ENCODE measurements around the gene TUFM.

GRCh38 chr16:28835864-28836760 lies 10.0 kb downstream of the TUFM start:
- no peak for TF ChIP-seq CTCF (IDR thresholded peaks at IDR 0.05)
- no peak for TF ChIP-seq EP300 (IDR thresholded peaks at IDR 0.05)

Measured in ovary (tissue), 3 donors.